MM.1S (cell line): ENCODE results near the gene CCNG1.
"Not testable (repeated sequence)": the region's sequence is repeated elsewhere in the genome, so short reads cannot be mapped to it uniquely, and the experiment has no call there.

ENCODE experiments used
- CTCF ChIP-seq: fragments of 300-600 bp; sonication (generic); IDR thresholded peaks from 2 replicates; pipeline ENCODE4 v1.5.1; 2016; ENCODE audit warnings: antibody characterized with exemption, low read length, mixed read lengths
- EZH2 ChIP-seq: fragments of 300-600 bp; sonication (generic); optimal IDR thresholded peaks from 2 replicates; pipeline ENCODE3; 2017; ENCODE audit warnings: low read depth, mild to moderate bottlenecking, antibody characterized with exemption, low read length, mixed read lengths
- EZH2phosphoT487 ChIP-seq: fragments of 300-600 bp; sonication (generic); IDR thresholded peaks from 2 replicates; pipeline ENCODE4 v1.6.1; 2018; ENCODE audit warnings: antibody characterized with exemption, low read length

DNA sequence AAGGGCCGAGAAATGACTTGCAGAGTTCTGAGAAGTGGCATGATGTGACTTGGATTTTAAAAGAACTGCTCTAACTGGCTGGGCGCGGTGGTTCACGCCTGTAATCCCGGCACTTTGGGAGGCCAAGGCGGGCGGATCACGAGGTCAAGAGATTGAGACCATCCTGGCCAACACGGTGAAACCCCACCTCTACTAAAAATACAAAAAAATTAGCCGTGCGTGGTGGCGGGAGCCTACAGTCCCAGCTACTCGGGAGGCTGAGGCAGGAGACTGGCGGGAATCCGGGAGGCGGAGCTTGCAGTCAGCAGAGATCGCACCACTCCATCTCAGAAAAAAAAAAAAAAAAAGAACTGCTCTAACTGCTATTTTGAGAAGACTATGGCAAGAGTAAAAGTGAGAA, 18.0 kb downstream of the CCNG1 start:
- not testable (repeated sequence) for TF ChIP-seq CTCF, EZH2, EZH2phosphoT487
